ENCODE measurements around the gene BMPR1A. TPM values are rescaled to one million over a fixed set of nuclear protein-coding genes. Genes with fewer than 3 reads are reported as not detected.

The BMPR1A gene
- total RNA-seq, 1 experiment from 2014 or later = 24.3 TPM

GRCh38 chr10:86855513-86855912 is 99.1 kb downstream of the BMPR1A start:
- Histone ChIP-seq H3K36me3 (ENCODE audit: low read depth) (no peaks in the 10 kb centered on the region), H3K27me3 (ENCODE audit: insufficient read depth, low read depth) (no peaks in the 10 kb centered on the region), H3K79me2 (ENCODE audit: low read depth) (no peaks in the 10 kb centered on the region), H3K9me2 (ENCODE audit: insufficient read depth) (no peaks in the 10 kb centered on the region), H3F3A (ENCODE audit: insufficient read depth, low read depth) (no peaks in the 10 kb centered on the region), H3K4me1 (replicated peaks; ENCODE audit: insufficient read depth) (no peaks in the 10 kb centered on the region), H2AFZ (no peak overlapping the region), H3K27ac (no peak overlapping the region), H3K9me3 (ENCODE audit: insufficient read depth, low read depth) (no peaks in the 10 kb centered on the region), H3K4me2 (no peak overlapping the region), H3K4me3 (no peak overlapping the region), H4K20me1 (ENCODE audit: insufficient read depth) (no peaks in the 10 kb centered on the region)
- ChIA-PET CTCF (no interaction called here), POLR2A (ENCODE audit: unreplicated experiment) (interaction anchor here (0.5 kb wide), 1 partner anchor 25 kb away, joined by 4 read pairs; no protein-coding TSS in a partner anchor)
- TF ChIP-seq CTCF (conservative IDR thresholded peaks at IDR 0.05) = no peak
- TF ChIP-seq EZH2 (IDR thresholded peaks at IDR 0.05; ENCODE audit: low read depth) = no peak
- BruUV-seq (replicated peaks) = no TSS peak
- intact Hi-C loops (cut with micrococcal nuclease; ENCODE audit: unreplicated experiment) = no loop called here
- DNase-seq = no peak

- intact Hi-C loops (cut with micrococcal nuclease; ENCODE audit: unreplicated experiment) = no loop called here
- no peaks in the 10 kb centered on the region for H3K9me3 ChIP-seq (ENCODE audit: insufficient read depth, low read depth)
- H3K4me1 ChIP-seq (replicated peaks; ENCODE audit: insufficient read depth) = no peaks in the 10 kb centered on the region
- no TSS peak for BruUV-seq (replicated peaks)
- DNase-seq = no peak
- H3K36me3 ChIP-seq (ENCODE audit: low read depth) = no peaks in the 10 kb centered on the region
- no peaks in the 10 kb centered on the region for H3K27me3 ChIP-seq (ENCODE audit: insufficient read depth, low read depth)
- H3K4me3 ChIP-seq = no peak overlapping the region
- no peaks in the 10 kb centered on the region for H3K9me2 ChIP-seq (ENCODE audit: insufficient read depth)
- no peaks in the 10 kb centered on the region for H3F3A ChIP-seq (ENCODE audit: insufficient read depth, low read depth)
- H2AFZ ChIP-seq = no peak overlapping the region
- no peaks in the 10 kb centered on the region for H3K79me2 ChIP-seq (ENCODE audit: low read depth)
- H4K20me1 ChIP-seq (ENCODE audit: insufficient read depth) = no peaks in the 10 kb centered on the region
- H3K27ac ChIP-seq = no peak overlapping the region
- no peak for TF ChIP-seq EZH2 (IDR thresholded peaks at IDR 0.05; ENCODE audit: low read depth)
- TF ChIP-seq CTCF (conservative IDR thresholded peaks at IDR 0.05) = no peak
- POLR2A ChIA-PET (ENCODE audit: unreplicated experiment) = interaction anchor here (0.7 kb wide), 1 partner anchor 194 kb away, joined by 3 read pairs; no protein-coding TSS in a partner anchor
- CTCF ChIA-PET = no interaction called here
- no peak overlapping the region for H3K4me2 ChIP-seq
Observed at GRCh38 chr10:86856156-86856555, 99.7 kb downstream of the BMPR1A start.

GRCh38 chr10:86857128-86857721 is 100.8 kb downstream of the BMPR1A start:
- intact Hi-C loops (cut with micrococcal nuclease; ENCODE audit: unreplicated experiment) = no loop called here
- no TSS peak for BruUV-seq (replicated peaks)
- no peak overlapping the region for H3K4me3 ChIP-seq
- H3K27ac ChIP-seq = no peak overlapping the region
- ChIA-PET POLR2A (ENCODE audit: unreplicated experiment) (no interaction called here), CTCF (no interaction called here)
- no peaks in the 10 kb centered on the region for H3K4me1 ChIP-seq (replicated peaks; ENCODE audit: insufficient read depth)
- no peaks in the 10 kb centered on the region for H3K36me3 ChIP-seq (ENCODE audit: low read depth)
- H2AFZ ChIP-seq = no peak overlapping the region
- no peaks in the 10 kb centered on the region for H3F3A ChIP-seq (ENCODE audit: insufficient read depth, low read depth)
- H3K9me3 ChIP-seq (ENCODE audit: insufficient read depth, low read depth) = no peaks in the 10 kb centered on the region
- DNase-seq = no peak
- no peaks in the 10 kb centered on the region for H3K79me2 ChIP-seq (ENCODE audit: low read depth)
- no peaks in the 10 kb centered on the region for H3K9me2 ChIP-seq (ENCODE audit: insufficient read depth)
- H3K27me3 ChIP-seq (ENCODE audit: insufficient read depth, low read depth) = no peaks in the 10 kb centered on the region
- H4K20me1 ChIP-seq (ENCODE audit: insufficient read depth) = no peaks in the 10 kb centered on the region
- TF ChIP-seq CTCF (conservative IDR thresholded peaks at IDR 0.05) (no peak), EZH2 (IDR thresholded peaks at IDR 0.05; ENCODE audit: low read depth) (no peak)
- H3K4me2 ChIP-seq = no peak overlapping the region

All from PC-9 (cell line).